Ascending aorta (tissue), 2 donors: ENCODE data around the gene HAGHL. TPM values are rescaled to one million over a fixed set of nuclear protein-coding genes. Genes with fewer than 3 reads are reported as not detected.

Experiments
- DNase-seq, 2 donors: peaks; one replicate each; pipeline ENCODE4 v3.0.0-alpha.2; 2019; ENCODE audit warnings: low spot score in 2 of 2
- H3K27ac ChIP-seq, 2 donors: fragments of 200-600 bp; sonication (generic); one replicate each; pipeline ENCODE4 v1.5.1; 2016 to 2017; ENCODE audit warnings: mild to moderate bottlenecking in 1 of 2
- H3K27me3 ChIP-seq: fragments of 200-600 bp; sonication (generic); one replicate; pipeline ENCODE4 v1.5.1; 2017
- H3K36me3 ChIP-seq, 2 donors: fragments of 200-600 bp; sonication (generic); one replicate each; pipeline ENCODE4 v1.5.1; 2016
- H3K4me1 ChIP-seq, 2 donors: fragments of 200-600 bp; sonication (generic); one replicate each; pipeline ENCODE4 v1.5.1; 2016 to 2017; ENCODE audit warnings: mild to moderate bottlenecking in 1 of 2
- H3K4me3 ChIP-seq, 2 donors: fragments of 200-600 bp; sonication (generic); one replicate each; pipeline ENCODE4 v1.5.1; 2016 to 2017; ENCODE audit warnings: mild to moderate bottlenecking in 1 of 2
- H3K9me3 ChIP-seq, 2 donors: fragments of 200-600 bp; sonication (generic); one replicate each; pipeline ENCODE4 v1.5.1; 2016
- CTCF ChIP-seq, 3 experiments: fragments of 200-600 bp in 2 of 3; fragments of 450-650 bp in 1 of 3; sonication (generic) in 2 of 3; IDR thresholded peaks; one replicate each; pipeline ENCODE4 v1.5.1; 2016 to 2019; ENCODE audit warnings: antibody characterized with exemption in 3 of 3, mild to moderate bottlenecking in 1 of 3, moderate library complexity in 1 of 3
- intact Hi-C: fragments of 100-400 bp; cut with DNase I; formaldehyde crosslinking; loops from one replicate; pipeline ENCODE4 v1.15.1; 2023
- total RNA-seq: library from RNA; depleted of rRNA; stranded (reverse); fragments of >200 nt; gene quantifications from one replicate; pipeline ENCODE4 v1.1.0, GENCODE V29; 2016

The HAGHL gene
- total RNA-seq, 1 donor from 2014 or later: 9.7 TPM

- DNase-seq: no peak
- intact Hi-C loops: no loop called here
- Histone ChIP-seq H3K4me3 (no peak overlapping the region), H3K27ac (no peak overlapping the region), H3K4me1 (peaks cover 20 to 21% of the 10 kb centered on the region in 2 donors), H3K36me3 (no peaks in the 10 kb centered on the region), H3K27me3 (peaks cover 28% of the 10 kb centered on the region), H3K9me3 (no peaks in the 10 kb centered on the region)
- TF ChIP-seq CTCF (IDR thresholded peaks at IDR 0.05): no peak
Measured at GRCh38 chr16:693364-693763, 33.5 kb upstream of the HAGHL start.

- H3K27me3 ChIP-seq: peaks cover 28% of the 10 kb centered on the region
- no peaks in the 10 kb centered on the region for H3K9me3 ChIP-seq
- no peak for DNase-seq
- H3K36me3 ChIP-seq: no peaks in the 10 kb centered on the region
- no peak for TF ChIP-seq CTCF (IDR thresholded peaks at IDR 0.05)
- H3K27ac ChIP-seq: no peak overlapping the region
- intact Hi-C loops: no loop called here
- peaks cover 17 to 19% of the 10 kb centered on the region in 2 donors for H3K4me1 ChIP-seq
- peak overlapping the region in 1 of 2 donors; percentile 12 for H3K4me3 ChIP-seq
Measured at GRCh38 chr16:693766-694165, 33.1 kb upstream of the HAGHL start.

GRCh38 chr16:694187-694862, 32.6 kb upstream of the HAGHL start:
- Histone ChIP-seq H3K27me3 (peaks cover 28% of the 10 kb centered on the region), H3K9me3 (no peaks in the 10 kb centered on the region), H3K36me3 (no peaks in the 10 kb centered on the region), H3K27ac (no peak overlapping the region), H3K4me1 (peaks cover 12 to 13% of the 10 kb centered on the region in 2 donors), H3K4me3 (peak overlapping the region; percentile 9 to 45)
- intact Hi-C loops: no loop called here
- DNase-seq: no peak
- TF ChIP-seq CTCF (IDR thresholded peaks at IDR 0.05): no peak

GRCh38 chr16:694863-695354, 32.0 kb upstream of the HAGHL start:
- intact Hi-C loops: no loop called here
- no peaks in the 10 kb centered on the region for H3K9me3 ChIP-seq
- DNase-seq: no peak
- peaks cover 6 to 8% of the 10 kb centered on the region in 2 donors for H3K4me1 ChIP-seq
- peak overlapping the region; percentile 9 to 45 for H3K4me3 ChIP-seq
- no peak for TF ChIP-seq CTCF (IDR thresholded peaks at IDR 0.05)
- H3K27ac ChIP-seq: no peak overlapping the region
- peaks cover 29% of the 10 kb centered on the region for H3K27me3 ChIP-seq
- no peaks in the 10 kb centered on the region for H3K36me3 ChIP-seq

- H3K27me3 ChIP-seq: peaks cover 35% of the 10 kb centered on the region
- intact Hi-C loops: no loop called here
- H3K4me3 ChIP-seq: peak overlapping the region; percentile 2 to 45
- no peaks in the 10 kb centered on the region for H3K9me3 ChIP-seq
- H3K36me3 ChIP-seq: no peaks in the 10 kb centered on the region
- H3K27ac ChIP-seq: no peak overlapping the region
- DNase-seq: no peak
- TF ChIP-seq CTCF (IDR thresholded peaks at IDR 0.05): no peak
- H3K4me1 ChIP-seq: peaks cover 6 to 8% of the 10 kb centered on the region in 2 donors
Measured at GRCh38 chr16:695355-696089, 31.4 kb upstream of the HAGHL start.
